Measurements from ENCODE around the gene SLC36A1.

The SLC36A1 gene

GRCh38 chr5:151451626-151452520 lies 4.5 kb downstream of the SLC36A1 start:
- DNase-seq: no peak

- DNase-seq: no peak
These were observed 6.8 kb downstream of the SLC36A1 start for GRCh38 chr5:151454166-151454565.

- DNase-seq: no peak
These were observed 7.5 kb downstream of the SLC36A1 start for GRCh38 chr5:151454889-151455288.

GRCh38 chr5:151456321-151456940 lies 9.0 kb downstream of the SLC36A1 start:
- no peak for DNase-seq

GRCh38 chr5:151458314-151458713 lies 10.9 kb downstream of the SLC36A1 start:
- no peak for DNase-seq

- DNase-seq: no peak
These were observed 12.4 kb downstream of the SLC36A1 start for GRCh38 chr5:151459680-151460324.

- DNase-seq: no peak
These were observed 13.9 kb downstream of the SLC36A1 start for GRCh38 chr5:151461312-151461711.

- DNase-seq: no peak
These were observed 16.0 kb downstream of the SLC36A1 start for GRCh38 chr5:151463137-151464029.

GRCh38 chr5:151464101-151464500 lies 16.7 kb downstream of the SLC36A1 start:
- DNase-seq: no peak

- no peak for DNase-seq
These were observed 18.1 kb downstream of the SLC36A1 start for GRCh38 chr5:151465476-151465875.

- DNase-seq: no peak
These were observed 20.2 kb downstream of the SLC36A1 start for GRCh38 chr5:151467576-151467975.

GRCh38 chr5:151469386-151469785 lies 22.0 kb downstream of the SLC36A1 start:
- no peak for DNase-seq

GRCh38 chr5:151469992-151470391 lies 22.6 kb downstream of the SLC36A1 start:
- no peak for DNase-seq

- no peak for DNase-seq
These were observed 23.0 kb downstream of the SLC36A1 start for GRCh38 chr5:151470439-151470838.

GRCh38 chr5:151471276-151471675 lies 23.9 kb downstream of the SLC36A1 start:
- no peak for DNase-seq

- DNase-seq: no peak
These were observed 27.4 kb downstream of the SLC36A1 start for GRCh38 chr5:151474799-151475198.

- no peak for DNase-seq
These were observed 28.0 kb downstream of the SLC36A1 start for GRCh38 chr5:151475388-151475787.

- no peak for DNase-seq
These were observed 28.6 kb downstream of the SLC36A1 start for GRCh38 chr5:151476016-151476415.

- DNase-seq: no peak
These were observed 29.7 kb downstream of the SLC36A1 start for GRCh38 chr5:151477101-151477500.

GRCh38 chr5:151480384-151481293 lies 33.2 kb downstream of the SLC36A1 start:
- no peak for DNase-seq

- no peak for DNase-seq
These were observed 35.8 kb downstream of the SLC36A1 start for GRCh38 chr5:151483176-151483575.

GRCh38 chr5:151483647-151484046 lies 36.2 kb downstream of the SLC36A1 start:
- no peak for DNase-seq

Data from central memory CD4-positive, alpha-beta T cell (primary cell).